Transverse colon (tissue), 4 donors: ENCODE results near the gene FOXG1. TPM values are rescaled to one million over a fixed set of nuclear protein-coding genes. Genes with fewer than 3 reads are reported as not detected.

Experiments used
- DNase-seq: peaks from one replicate; pipeline ENCODE4 v3.0.0-alpha.2; 2019
- H3K27ac ChIP-seq, 4 donors: fragments of 200-600 bp; sonication (generic); 2 replicates each; pipeline ENCODE4 v1.5.1; 2016 to 2018; ENCODE audit warnings: inconsistent platforms in 4 of 4
- H3K27me3 ChIP-seq: fragments of 200-600 bp; sonication (generic); 2 replicates; pipeline ENCODE4 v1.5.1; 2017; ENCODE audit warnings: inconsistent platforms
- H3K36me3 ChIP-seq, 4 donors: fragments of 200-600 bp; sonication (generic); 2 replicates each; pipeline ENCODE4 v1.5.1; 2017 to 2019; ENCODE audit warnings: inconsistent platforms in 4 of 4
- H3K4me1 ChIP-seq, 4 donors: fragments of 200-600 bp; sonication (generic); 2 replicates each; pipeline ENCODE4 v1.5.1; 2017 to 2020; ENCODE audit warnings: inconsistent platforms in 4 of 4
- H3K4me3 ChIP-seq, 4 donors: fragments of 200-600 bp; sonication (generic); 1 replicate in 1 of 4; 2 replicates in 3 of 4; pipeline versions ENCODE4 v1.5.1 to v1.6.1; 2017 to 2019; ENCODE audit warnings: inconsistent platforms in 4 of 4
- H3K9me3 ChIP-seq, 2 donors: fragments of 200-600 bp; sonication (generic); 2 replicates each; pipeline ENCODE4 v1.5.1; 2017 to 2019; ENCODE audit warnings: inconsistent platforms in 2 of 2
- EP300 ChIP-seq: sonication (generic); formaldehyde crosslinking; IDR thresholded peaks from one replicate; pipeline ENCODE4 v1.6.1; 2017; ENCODE audit warnings: antibody characterized with exemption, low read depth
- POLR2A ChIP-seq: fragments of 450-650 bp; IDR thresholded peaks from one replicate; pipeline ENCODE4 v1.6.1; 2016; ENCODE audit warnings: antibody characterized with exemption, mild to moderate bottlenecking, moderate library complexity
- POLR2AphosphoS5 ChIP-seq, 3 donors: sonication (generic); formaldehyde crosslinking; IDR thresholded peaks; one replicate each; pipeline ENCODE4 v1.6.1; 2016; ENCODE audit warnings: antibody characterized with exemption in 3 of 3
- WGBS, 2 donors: methylation state at CpG; one replicate each; pipeline ENCODE4 v1.1.5; 2018; ENCODE audit warnings: low coverage in 1 of 2; 5-methylcytosine and 5-hydroxymethylcytosine counted together
- in situ Hi-C, 4 donors: fragments of 200-750 bp; cut with MboI; loops; one replicate each; pipeline versions ENCODE4 v1.15.0 to v1.15.1; 2017; ENCODE audit warnings: low sequenced_read_pairs in 3 of 4, low pct_ligation_motif_present in 1 of 4, low pct_unique_long_range_greater_than_20kb in 1 of 4
- intact Hi-C: fragments of 100-400 bp; cut with DNase I; formaldehyde crosslinking; loops from one replicate; pipeline ENCODE4 v1.15.1; 2023; ENCODE audit warnings: low total_unique reads
- total RNA-seq, 4 donors: library from RNA; depleted of rRNA; stranded (reverse); fragments of >200 nt; gene quantifications; one replicate each; pipeline ENCODE4 v1.1.0, GENCODE V29; 2016
- TF ChIP-seq, protein P1 (sequence below), 5 experiments: fragments of 200-600 bp in 3 of 5; fragments of 450-650 bp in 2 of 5; sonication (generic) in 3 of 5; IDR thresholded peaks; 1 replicate in 2 of 5; 2 replicates in 3 of 5; pipeline ENCODE4 v1.5.1; 2016 to 2017; ENCODE audit warnings: antibody characterized with exemption in 5 of 5, inconsistent platforms in 3 of 5, mild to moderate bottlenecking in 2 of 5, moderate library complexity in 1 of 5

Gene FOXG1
- total RNA-seq, 4 donors from 2014 or later = not detected

DNA sequence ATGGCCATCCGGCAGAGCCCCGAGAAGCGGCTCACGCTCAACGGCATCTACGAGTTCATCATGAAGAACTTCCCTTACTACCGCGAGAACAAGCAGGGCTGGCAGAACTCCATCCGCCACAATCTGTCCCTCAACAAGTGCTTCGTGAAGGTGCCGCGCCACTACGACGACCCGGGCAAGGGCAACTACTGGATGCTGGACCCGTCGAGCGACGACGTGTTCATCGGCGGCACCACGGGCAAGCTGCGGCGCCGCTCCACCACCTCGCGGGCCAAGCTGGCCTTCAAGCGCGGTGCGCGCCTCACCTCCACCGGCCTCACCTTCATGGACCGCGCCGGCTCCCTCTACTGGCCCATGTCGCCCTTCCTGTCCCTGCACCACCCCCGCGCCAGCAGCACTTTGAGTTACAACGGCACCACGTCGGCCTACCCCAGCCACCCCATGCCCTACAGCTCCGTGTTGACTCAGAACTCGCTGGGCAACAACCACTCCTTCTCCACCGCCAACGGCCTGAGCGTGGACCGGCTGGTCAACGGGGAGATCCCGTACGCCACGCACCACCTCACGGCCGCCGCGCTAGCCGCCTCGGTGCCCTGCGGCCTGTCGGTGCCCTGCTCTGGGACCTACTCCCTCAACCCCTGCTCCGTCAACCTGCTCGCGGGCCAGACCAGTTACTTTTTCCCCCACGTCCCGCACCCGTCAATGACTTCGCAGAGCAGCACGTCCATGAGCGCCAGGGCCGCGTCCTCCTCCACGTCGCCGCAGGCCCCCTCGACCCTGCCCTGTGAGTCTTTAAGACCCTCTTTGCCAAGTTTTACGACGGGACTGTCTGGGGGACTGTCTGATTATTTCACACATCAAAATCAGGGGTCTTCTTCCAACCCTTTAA is 1.5 kb downstream of the FOXG1 start:
- H3K27me3 ChIP-seq = peaks cover 96% of the 10 kb centered on the region

DNA sequence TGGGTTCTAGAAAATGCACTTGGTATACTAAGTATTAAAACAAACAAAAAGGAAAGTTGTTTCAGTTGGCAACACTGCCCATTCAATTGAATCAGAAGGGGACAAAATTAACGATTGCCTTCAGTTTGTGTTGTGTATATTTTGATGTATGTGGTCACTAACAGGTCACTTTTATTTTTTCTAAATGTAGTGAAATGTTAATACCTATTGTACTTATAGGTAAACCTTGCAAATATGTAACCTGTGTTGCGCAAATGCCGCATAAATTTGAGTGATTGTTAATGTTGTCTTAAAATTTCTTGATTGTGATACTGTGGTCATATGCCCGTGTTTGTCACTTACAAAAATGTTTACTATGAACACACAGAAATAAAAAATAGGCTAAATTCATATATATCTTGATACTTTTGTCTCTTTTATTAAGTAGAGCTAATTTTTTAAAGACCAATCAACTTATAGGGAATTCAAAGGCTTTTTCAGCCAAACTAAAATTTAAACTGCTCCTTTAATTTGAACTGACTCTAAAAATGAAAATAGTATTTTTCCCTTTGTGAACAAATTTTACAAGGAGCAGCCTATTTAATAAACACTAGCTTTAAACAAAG is 2.8 kb downstream of the FOXG1 start:
- no peak overlapping the region for H3K4me3 ChIP-seq
- H3K36me3 ChIP-seq = no peaks in the 10 kb centered on the region
- H3K27ac ChIP-seq = no peak overlapping the region
- intact Hi-C loops = no loop called here
- peaks cover 0 to 17% (median 14%) of the 10 kb centered on the region in 4 donors for H3K4me1 ChIP-seq
- H3K9me3 ChIP-seq = no peaks in the 10 kb centered on the region
- no peak for DNase-seq
- H3K27me3 ChIP-seq = peaks cover 96% of the 10 kb centered on the region
- TF ChIP-seq EP300 (no peak), POLR2AphosphoS5 (IDR thresholded peaks at IDR 0.05) (no peak), POLR2A (no peak)
- TF ChIP-seq, protein P1, sequence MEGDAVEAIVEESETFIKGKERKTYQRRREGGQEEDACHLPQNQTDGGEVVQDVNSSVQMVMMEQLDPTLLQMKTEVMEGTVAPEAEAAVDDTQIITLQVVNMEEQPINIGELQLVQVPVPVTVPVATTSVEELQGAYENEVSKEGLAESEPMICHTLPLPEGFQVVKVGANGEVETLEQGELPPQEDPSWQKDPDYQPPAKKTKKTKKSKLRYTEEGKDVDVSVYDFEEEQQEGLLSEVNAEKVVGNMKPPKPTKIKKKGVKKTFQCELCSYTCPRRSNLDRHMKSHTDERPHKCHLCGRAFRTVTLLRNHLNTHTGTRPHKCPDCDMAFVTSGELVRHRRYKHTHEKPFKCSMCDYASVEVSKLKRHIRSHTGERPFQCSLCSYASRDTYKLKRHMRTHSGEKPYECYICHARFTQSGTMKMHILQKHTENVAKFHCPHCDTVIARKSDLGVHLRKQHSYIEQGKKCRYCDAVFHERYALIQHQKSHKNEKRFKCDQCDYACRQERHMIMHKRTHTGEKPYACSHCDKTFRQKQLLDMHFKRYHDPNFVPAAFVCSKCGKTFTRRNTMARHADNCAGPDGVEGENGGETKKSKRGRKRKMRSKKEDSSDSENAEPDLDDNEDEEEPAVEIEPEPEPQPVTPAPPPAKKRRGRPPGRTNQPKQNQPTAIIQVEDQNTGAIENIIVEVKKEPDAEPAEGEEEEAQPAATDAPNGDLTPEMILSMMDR (IDR thresholded peaks at IDR 0.05) = no peak
- in situ Hi-C loops = loop anchor here in 3 of 4 donors (25.0 kb wide), 2 partner anchors 768 to 1443 kb away; no protein-coding TSS in a partner anchor
- WGBS, 2 donors = 36 to 47% methylated on average over 4 of the region's 4 CpGs

More for the DNA sequence above, 1.5 kb downstream of the FOXG1 start:
- Histone ChIP-seq H3K9me3 (no peaks in the 10 kb centered on the region), H3K4me3 (no peak overlapping the region), H3K4me1 (peaks cover 0 to 17% (median 14%) of the 10 kb centered on the region in 4 donors), H3K36me3 (no peaks in the 10 kb centered on the region), H3K27ac (no peak overlapping the region)
- TF ChIP-seq, protein P1 (IDR thresholded peaks at IDR 0.05) = no peak
- no peak for TF ChIP-seq EP300
- TF ChIP-seq POLR2AphosphoS5 (IDR thresholded peaks at IDR 0.05) = no peak
- no peak for TF ChIP-seq POLR2A
- 0 to 39% methylated on average over 1 to 65 of the region's 77 CpGs for WGBS, 2 donors
- in situ Hi-C loops (loop anchor here in 3 of 4 donors (25.0 kb wide), 2 partner anchors 769 to 1444 kb away; no protein-coding TSS in a partner anchor), intact Hi-C loops (no loop called here)
- DNase-seq = no peak

DNA sequence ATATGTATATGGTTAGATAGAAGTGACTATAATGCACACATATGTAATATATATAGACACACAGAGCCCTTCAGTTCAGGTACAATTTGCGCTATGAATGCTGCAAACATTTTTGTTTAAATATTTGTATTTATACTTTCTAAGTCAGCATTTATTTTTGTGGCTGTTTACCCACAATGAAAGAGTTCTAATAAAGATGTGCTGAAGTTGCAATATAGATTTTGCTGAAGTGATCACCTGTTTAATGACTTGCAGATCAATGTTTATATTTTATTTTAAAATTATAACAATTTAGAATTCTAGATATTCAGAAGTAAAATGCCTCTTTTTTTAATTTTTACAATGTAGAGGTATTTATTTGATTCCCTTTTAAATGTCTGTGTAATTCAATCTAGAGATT is 3.5 kb downstream of the FOXG1 start:
- TF ChIP-seq POLR2AphosphoS5 (IDR thresholded peaks at IDR 0.05) = no peak
- no peak for TF ChIP-seq EP300
- TF ChIP-seq, protein P1 (IDR thresholded peaks at IDR 0.05) = no peak
- no peak for TF ChIP-seq POLR2A
- no peak for DNase-seq
- peaks cover 96% of the 10 kb centered on the region for H3K27me3 ChIP-seq
- H3K4me1 ChIP-seq = peaks cover 0 to 17% (median 14%) of the 10 kb centered on the region in 4 donors
- no peak overlapping the region for H3K27ac ChIP-seq
- H3K9me3 ChIP-seq = no peaks in the 10 kb centered on the region
- no peak overlapping the region for H3K4me3 ChIP-seq
- WGBS, 2 donors = 38 to 51% methylated on average over 1 of the region's 1 CpG
- intact Hi-C loops (no loop called here), in situ Hi-C loops (loop anchor here in 3 of 4 donors (25.0 kb wide), 2 partner anchors 767 to 1442 kb away; no protein-coding TSS in a partner anchor)
- no peaks in the 10 kb centered on the region for H3K36me3 ChIP-seq

DNA sequence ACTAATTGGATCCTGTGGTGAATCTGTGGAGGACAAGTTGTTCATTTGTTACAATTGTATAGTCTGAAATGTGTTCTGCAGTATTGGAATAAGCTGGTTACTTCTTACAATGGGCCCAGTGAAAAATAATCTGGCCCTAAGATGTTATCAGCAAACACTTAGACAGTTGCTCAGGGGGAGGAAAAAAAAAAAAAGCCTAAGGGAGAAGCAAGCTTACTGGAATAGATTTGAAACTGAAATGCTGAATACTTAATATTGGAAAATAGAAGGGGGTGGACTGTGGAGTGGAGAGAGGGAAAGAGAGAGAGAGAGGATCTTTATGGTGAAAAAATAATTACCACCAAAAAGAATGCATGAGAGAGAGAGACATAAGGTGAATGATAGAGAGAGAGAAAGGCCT is 4.0 kb downstream of the FOXG1 start:
- H3K27me3 ChIP-seq = peaks cover 96% of the 10 kb centered on the region
- no peak for TF ChIP-seq EP300
- TF ChIP-seq, protein P1 (IDR thresholded peaks at IDR 0.05) = no peak
- TF ChIP-seq POLR2A = no peak
- TF ChIP-seq POLR2AphosphoS5 (IDR thresholded peaks at IDR 0.05) = no peak
- peaks cover 0 to 12% (median 11%) of the 10 kb centered on the region in 4 donors for H3K4me1 ChIP-seq
- H3K4me3 ChIP-seq = no peak overlapping the region
- H3K36me3 ChIP-seq = no peaks in the 10 kb centered on the region
- intact Hi-C loops (no loop called here), in situ Hi-C loops (loop anchor here in 3 of 4 donors (25.0 kb wide), 2 partner anchors 767 to 1442 kb away; no protein-coding TSS in a partner anchor)
- DNase-seq = no peak
- H3K27ac ChIP-seq = no peak overlapping the region
- no peaks in the 10 kb centered on the region for H3K9me3 ChIP-seq
